Activated CD4-positive, alpha-beta T cell treated with anti-CD3 and anti-CD28 coated beads for 24 hours (primary cell): ENCODE data around the gene EPS8L2.

ENCODE experiments used
- DNase-seq, 2 donors: peaks; one replicate each; pipeline ENCODE4 v3.0.0-alpha.2; 2020; ENCODE audit warnings: low read depth in 2 of 2

Gene EPS8L2

DNA sequence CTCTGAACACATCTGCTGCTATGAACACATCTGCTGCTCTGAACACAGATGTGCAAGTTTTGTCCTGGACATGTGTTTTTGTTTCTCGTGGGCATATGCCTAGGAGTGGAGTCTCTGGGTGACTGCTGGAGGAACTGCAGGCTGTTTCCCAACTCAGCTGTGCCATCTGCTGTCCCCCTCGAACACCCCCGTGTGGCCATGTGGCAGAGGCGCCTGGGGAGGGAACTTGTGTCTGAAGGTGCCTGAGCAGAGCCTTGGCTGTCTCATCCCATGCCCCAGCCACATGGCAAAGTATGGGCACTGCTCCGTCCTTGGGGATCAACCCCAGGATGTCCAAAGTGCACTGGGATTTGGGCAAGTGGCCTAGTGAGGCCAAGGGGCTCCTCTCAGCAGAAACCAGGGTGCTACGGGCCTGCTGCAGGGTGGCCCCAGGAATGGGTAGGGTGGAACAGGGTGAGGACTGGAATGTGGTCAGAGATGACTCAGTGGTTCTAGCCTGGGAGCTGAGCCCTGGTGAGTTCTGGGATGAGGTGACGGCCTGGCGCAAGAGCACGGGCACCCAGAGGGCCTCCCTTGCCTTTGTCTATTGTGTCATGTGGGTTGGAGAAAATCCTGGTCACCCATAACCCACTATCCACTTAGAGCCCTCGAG, 56.5 kb downstream of the EPS8L2 start:
- DNase-seq: no peak

- no peak for DNase-seq
These were observed 57.0 kb downstream of the EPS8L2 start for GRCh38 chr11:763073-763463.

DNA sequence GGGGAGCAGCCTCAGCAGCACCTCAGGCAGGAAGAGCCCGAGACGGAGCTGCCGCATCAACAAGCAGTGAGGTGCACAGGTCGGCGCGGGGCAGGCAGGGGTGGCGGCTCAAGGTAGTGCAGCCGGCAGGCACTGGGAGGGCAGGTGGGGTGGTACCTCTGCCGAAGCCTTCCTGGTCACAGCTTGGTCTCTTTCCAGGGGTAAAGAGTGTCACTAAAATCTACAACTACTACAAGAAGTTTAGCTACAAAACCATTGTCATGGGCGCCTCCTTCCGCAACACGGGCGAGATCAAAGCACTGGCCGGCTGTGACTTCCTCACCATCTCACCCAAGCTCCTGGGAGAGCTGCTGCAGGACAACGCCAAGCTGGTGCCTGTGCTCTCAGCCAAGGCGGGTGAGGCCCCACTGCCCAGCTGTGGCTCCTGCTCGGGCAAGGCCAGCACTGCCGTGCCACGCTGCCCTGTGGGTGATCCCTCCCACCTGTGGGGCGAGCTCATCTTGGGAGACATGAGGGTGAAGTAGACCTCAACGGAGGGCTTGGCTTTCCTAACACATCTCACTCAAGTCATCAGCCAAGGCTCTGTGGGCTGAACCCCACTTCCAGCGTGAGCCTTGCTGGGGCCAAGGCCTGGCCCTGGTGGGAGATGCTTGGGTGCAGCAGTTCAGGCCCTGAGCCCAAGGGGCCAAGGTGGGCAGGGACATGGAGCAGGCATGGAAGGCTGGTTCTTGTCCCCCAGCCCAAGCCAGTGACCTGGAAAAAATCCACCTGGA, 57.7 kb downstream of the EPS8L2 start:
- DNase-seq: no peak

- no peak for DNase-seq
These were observed 58.4 kb downstream of the EPS8L2 start for GRCh38 chr11:764322-765024.

GRCh38 chr11:765025-765801, 59.2 kb downstream of the EPS8L2 start:
- no peak for DNase-seq

DNA sequence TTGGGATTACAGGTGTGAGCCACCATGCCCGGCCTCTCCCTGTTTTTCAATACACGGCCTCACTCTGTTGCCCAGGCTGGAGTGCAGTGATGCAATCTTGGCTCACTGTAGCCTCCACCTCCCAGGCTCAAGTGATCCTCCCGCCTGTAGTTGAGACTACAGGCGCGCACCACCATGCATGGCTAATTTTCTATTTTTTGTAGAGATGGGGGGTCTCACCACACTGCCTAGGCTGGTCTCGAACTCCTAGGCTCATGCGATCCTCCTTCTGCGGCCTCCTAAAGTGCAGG, 59.7 kb downstream of the EPS8L2 start:
- no peak for DNase-seq

DNA sequence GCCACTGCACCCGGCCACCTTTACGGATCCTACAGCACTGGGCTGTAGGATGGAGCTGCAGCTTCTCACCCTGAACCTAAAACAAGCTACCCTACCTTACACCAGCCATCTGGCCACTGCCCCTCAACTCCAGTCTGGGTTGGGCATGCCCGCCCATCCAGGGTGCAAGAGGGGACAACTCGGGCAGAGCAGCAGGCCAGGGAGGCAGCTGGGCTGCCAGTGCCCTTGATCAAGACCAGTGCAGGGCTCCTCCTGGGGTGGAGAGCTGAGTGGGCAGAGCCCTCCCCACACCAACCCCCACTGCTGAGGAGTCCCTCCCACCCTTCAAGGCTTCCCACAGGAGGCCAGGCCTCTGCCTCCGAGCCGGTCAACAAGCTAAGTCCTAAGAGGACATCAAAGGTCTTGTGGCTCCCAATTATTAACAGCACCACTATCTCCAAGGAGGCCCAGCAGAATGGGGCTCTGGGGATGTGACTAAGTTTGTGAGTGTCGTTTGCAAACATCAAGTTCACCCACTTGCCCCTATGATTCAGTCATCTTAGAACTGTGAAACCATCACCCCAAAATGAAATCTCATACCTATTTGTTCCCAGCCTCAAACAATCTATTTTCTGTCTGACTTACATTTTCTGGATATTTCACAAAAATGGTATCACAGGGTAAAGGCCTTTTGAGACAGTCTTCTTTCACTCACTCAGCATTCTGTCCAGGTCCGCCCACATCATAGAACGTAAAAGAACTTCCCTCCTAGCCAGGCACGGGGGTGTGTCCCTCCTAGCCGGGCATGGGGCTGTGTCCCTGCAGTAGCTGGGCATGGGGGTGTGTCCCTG, 60.3 kb downstream of the EPS8L2 start:
- DNase-seq: no peak

DNA sequence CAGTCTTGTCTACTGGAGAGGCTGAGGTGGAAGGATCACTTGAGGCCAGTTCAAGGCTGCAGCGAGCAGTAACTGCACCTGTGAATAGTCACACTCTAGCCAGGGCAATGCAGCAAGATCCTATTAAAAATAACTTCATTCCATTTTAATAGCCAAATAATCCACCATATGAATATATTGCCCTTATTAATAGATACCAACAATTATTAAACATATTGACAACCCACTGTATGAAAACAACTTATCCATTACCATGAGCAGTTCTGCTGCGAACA, 60.8 kb downstream of the EPS8L2 start:
- no peak for DNase-seq

DNA sequence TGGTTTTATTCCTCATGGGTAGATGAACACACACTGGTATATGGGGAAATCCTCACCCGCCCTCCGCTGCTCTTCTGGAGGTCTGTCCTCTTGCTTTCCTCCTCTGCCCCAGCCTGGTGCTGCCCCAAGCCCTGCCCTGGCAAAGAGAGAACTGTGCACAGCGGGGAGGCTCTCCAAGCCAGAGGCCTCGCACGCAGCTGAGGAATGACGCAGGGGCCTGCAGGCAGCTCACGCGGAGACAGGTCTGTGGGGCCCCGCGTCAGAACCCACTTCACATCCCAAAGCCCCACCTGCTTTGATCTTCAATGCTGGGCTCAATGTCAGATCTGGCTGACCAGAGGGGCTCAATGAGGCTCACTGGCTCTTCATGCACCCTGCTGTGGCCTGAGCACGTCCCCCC, 61.2 kb downstream of the EPS8L2 start:
- no peak for DNase-seq

DNA sequence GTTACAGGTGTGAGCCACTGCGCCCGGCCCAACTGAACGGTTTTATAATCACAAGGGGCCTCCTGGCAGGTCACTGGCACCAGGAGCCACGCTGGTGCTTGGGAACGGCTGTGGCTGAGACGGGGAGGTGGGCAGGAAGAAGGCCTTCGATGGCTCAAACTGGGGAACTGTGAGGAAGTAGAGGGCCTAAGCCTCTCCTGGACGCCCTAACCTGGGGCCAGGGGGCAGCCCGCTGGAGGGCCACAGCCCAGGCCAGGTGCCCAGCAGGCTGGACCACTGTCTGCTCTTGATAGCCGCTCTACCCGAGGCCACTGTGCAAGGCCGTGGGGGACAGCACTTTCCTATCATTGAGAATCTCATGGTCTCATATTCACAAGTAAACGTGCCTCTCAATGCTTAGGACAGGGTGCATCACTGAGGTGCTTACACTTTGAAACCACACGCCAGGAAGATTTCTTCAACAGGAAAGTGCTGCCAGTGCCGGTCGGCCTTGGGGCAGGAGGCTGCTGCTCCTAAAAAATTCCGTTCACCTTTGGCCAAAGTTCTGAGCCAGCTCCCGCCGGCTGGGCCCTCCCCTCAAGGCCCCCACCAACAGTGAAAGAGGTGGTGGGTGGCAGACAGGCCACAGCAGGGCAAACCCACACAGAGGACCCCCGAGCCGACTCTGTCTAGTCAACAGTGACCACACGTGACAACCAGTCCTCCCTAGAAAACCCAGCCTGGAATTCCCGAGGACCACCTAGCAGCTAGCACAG, 64.0 kb downstream of the EPS8L2 start:
- no peak for DNase-seq

DNA sequence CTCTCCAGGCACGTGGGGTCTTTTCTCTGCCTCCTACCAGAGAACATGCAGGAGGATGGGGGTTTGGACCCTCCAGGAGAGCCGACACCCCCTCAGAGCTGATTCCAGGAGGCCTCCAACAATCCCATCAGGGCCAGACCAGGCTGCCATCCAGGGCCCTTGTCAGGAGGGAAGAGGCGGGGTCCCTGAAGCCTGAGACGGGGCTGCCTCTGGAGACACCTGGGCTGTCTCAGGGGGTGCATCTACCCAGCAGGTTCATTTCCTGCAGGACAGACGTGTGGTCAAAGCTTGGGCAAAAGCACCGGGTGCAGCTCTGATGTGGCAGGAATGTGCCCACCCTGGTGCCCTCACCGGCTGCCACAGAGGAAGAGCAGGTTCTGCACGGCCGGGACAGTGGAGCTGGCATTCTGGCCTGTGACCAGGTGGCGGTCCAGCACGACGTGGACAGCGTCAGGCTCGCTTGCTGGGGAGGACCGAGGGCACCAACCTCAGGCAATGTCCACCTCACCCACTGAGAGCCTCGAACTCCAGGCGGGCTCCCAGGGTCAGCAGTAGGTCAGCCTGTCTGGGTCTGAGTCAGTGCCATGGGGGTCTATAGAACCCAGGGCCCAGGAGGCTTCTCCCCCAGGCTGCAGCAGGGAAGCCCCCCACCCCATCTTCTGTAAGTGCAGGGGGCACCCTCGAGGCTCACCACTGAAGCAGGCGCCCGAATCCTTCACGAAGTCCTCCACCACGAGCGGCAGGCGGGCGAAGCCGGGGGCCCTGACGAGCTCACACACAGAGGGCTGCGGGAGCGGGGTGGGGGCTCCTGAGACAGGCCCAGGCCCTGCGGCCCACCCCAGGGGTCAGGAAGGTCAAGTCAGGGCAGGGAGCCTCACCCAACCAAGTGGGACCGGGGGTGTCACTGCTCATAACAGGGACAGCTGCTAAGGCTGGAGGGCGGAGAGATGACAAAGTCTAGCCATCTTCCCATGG, 64.9 kb downstream of the EPS8L2 start:
- DNase-seq: no peak

- DNase-seq: no peak
These were observed 65.7 kb downstream of the EPS8L2 start for GRCh38 chr11:771617-772204.

GRCh38 chr11:772429-773390, 66.7 kb downstream of the EPS8L2 start:
- DNase-seq: no peak

DNA sequence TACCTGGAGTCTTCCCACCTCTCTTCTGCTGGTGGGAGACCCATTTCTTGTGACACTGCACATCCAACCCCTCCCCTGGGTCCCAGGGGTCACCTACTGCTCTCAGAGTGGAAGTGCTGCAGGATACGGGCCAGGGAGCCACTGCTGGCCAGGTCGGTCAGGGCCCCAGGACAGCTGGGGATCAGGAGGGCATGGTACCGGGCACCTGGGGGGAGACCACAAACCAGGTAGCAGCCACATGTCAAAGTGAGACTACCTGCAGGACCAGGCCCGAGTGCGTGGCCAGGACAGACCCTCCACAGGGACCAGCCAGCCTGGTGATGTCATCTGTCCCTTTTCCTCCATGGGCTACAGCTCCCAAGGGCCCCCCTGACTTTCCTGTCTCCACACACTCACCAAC, 67.4 kb downstream of the EPS8L2 start:
- no peak for DNase-seq

GRCh38 chr11:773830-774229, 67.8 kb downstream of the EPS8L2 start:
- no peak for DNase-seq

DNA sequence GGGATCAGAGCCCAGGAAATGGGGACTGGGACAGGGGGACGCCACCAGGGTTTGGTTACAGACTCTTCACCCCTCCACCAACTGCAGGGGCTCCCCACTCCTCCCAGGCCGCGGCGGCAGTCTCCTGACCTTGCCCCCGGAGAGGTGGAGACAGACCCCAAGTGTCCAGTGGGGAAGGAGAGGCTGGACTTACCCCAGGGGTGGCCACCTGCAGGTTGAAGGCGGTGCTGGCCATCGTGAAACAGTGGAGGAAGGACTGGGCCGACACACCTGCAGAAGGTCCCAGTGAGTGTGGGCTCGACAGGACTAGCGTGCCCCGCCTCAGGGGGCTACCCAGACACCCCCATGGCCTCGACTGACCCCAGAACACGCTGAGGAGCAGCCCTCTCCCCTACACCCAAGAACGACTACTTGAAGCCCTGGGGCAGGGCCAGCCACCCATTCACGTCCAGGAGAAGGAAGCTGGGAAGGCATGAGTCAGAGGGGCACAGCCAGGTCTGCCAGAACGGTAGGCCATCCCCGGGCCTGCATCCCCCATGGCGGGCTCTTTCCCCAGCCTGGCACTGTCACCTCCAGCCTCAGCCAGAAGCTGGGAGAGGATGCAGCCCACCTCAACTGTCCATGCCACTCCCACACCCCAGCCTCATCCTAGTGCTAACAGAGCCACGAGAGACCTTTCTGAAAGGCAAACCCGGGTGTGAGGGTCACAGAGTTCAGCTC, 69.0 kb downstream of the EPS8L2 start:
- no peak for DNase-seq

DNA sequence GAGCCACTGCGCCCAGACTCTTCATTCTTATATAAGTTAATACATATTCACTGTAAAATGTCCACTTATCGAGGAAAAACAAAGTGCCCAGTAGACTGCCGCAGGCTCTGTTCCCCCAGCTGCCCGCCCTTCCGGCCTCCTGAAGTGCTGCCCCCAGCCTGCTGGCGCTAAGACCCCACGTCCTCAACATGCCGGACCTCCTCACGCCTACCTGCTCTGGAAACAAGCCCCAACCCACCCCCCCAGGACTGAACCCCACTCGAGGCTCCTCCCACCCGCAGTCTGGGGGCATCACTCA, 70.2 kb downstream of the EPS8L2 start:
- no peak for DNase-seq
